ENCODE data around the gene CNBD2.

DNA sequence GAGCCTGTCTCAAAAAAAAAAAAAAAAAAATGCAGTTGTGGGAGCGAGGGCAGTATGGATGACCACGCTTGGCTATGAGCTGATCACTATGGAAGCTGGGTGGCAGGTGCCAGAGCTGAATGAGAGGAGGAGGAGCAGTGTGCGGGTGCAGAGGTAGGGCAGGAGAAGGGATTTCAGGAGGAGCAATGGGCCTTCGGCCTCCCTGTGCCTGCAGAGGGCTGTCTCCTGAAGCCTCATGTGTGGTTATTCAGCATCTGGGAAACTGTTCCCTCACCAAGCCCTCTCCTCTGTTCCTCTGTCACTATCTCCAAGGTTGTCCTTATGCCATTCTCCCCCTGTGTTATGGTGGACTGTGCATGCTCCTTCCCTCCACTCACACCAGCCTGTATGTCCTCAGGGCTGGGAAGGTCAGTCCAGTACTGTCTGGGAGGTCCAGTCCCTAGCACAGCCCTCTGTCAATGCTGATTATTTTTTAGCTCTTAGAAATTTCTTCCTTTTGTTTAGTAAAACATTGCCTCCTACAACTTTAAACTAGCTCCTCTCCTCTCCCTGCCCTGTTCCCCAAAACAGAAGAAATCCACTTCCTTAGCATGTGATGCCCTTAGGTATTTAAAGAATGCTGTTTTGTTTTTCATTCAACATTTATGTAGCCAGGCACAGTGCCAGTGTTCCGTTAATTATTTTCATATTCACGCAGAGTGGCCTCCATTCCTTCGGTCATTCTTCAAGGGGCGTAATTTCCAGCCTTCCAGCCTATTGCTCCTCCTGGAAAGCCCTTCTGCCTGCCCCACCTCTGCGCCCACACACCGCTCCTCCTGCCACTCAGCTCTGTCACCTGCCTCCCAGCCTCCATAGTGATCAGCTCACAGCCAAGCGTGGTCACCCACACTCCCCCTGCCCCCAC, 48.9 kb downstream of the CNBD2 start:
- TF ChIP-seq POLR2AphosphoS5 (IDR thresholded peaks at IDR 0.05; ENCODE audit: insufficient read depth in 1 of 2, low read depth in 1 of 2) (no peak), POLR2A (IDR thresholded peaks at IDR 0.05) (no peak)
- TF ChIP-seq, protein P1, sequence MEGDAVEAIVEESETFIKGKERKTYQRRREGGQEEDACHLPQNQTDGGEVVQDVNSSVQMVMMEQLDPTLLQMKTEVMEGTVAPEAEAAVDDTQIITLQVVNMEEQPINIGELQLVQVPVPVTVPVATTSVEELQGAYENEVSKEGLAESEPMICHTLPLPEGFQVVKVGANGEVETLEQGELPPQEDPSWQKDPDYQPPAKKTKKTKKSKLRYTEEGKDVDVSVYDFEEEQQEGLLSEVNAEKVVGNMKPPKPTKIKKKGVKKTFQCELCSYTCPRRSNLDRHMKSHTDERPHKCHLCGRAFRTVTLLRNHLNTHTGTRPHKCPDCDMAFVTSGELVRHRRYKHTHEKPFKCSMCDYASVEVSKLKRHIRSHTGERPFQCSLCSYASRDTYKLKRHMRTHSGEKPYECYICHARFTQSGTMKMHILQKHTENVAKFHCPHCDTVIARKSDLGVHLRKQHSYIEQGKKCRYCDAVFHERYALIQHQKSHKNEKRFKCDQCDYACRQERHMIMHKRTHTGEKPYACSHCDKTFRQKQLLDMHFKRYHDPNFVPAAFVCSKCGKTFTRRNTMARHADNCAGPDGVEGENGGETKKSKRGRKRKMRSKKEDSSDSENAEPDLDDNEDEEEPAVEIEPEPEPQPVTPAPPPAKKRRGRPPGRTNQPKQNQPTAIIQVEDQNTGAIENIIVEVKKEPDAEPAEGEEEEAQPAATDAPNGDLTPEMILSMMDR (IDR thresholded peaks at IDR 0.05): no peak

All from vagina (tissue), 2 donors.